ENCODE measurements around the gene SEC14L3.

DNA sequence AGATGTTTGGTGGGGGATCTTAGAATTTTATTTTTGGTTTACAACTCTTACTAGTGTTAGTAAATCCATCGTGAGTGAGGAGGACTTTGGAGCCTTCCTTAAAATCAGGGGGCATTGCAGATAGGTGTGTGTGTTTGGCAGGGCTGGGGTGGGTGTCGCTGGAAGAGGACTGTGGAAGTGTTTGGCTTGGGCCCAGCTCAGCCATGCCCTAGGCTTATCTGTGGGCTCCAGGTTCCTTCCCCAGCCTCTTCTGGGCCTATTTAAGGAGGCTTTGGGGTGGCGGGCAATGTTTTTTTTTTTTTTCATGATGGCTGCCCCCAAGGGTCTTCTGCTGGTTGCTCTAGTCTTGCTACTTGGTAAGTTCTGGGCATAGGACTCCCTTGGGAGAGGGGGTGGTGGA, 24.2 kb downstream of the SEC14L3 start:
- TF ChIP-seq GATA2 (IDR thresholded peaks at IDR 0.05; ENCODE audit: low read depth, low read length) (no peak), GATA3 (IDR thresholded peaks at IDR 0.05; ENCODE audit: low read depth, low read length) (no peak)
